CD14-positive monocyte (primary cell): ENCODE data around the gene SERPINA5. TPM values are rescaled to one million over a fixed set of nuclear protein-coding genes. Genes with fewer than 3 reads are reported as not detected.
A peak's percentile ranks its signal among the peaks of the same experiment; 100 is the strongest.

Experiments used
- DNase-seq, 3 donors: peaks; one replicate each; pipeline ENCODE4 v3.0.0-alpha.2; 2011 to 2022
- H2AFZ ChIP-seq: 2 replicates; pipeline ENCODE4 v1.6.0; 2012; ENCODE audit warnings: mild to moderate bottlenecking, low read depth, low read length, inconsistent platforms; ENCODE audit not compliant: insufficient read depth, poor library complexity, severe bottlenecking
- H3K27ac ChIP-seq, 2 donors: 1 replicate in 1 of 2; 2 replicates in 1 of 2; pipeline ENCODE4 v1.5.1; 2012 to 2013; ENCODE audit warnings: low read length in 2 of 2, control low read depth in 1 of 2, inconsistent platforms in 1 of 2, low read depth in 1 of 2, mild to moderate bottlenecking in 1 of 2
- H3K27me3 ChIP-seq, 2 donors: one replicate each; pipeline versions ENCODE4 v1.6.0 to v1.6.1; 2011 to 2013; ENCODE audit warnings: low read length in 2 of 2; ENCODE audit not compliant: control insufficient read depth in 2 of 2, insufficient read depth in 2 of 2
- H3K36me3 ChIP-seq, 2 donors: replicated peaks in 1 of 2; 1 replicate in 1 of 2; 2 replicates in 1 of 2; pipeline versions ENCODE4 v1.5.1 to v1.6.1; 2012 to 2013; ENCODE audit warnings: low read length in 2 of 2, control low read depth in 1 of 2, inconsistent platforms in 1 of 2, mild to moderate bottlenecking in 1 of 2; ENCODE audit not compliant: insufficient read depth in 2 of 2, control insufficient read depth in 1 of 2
- H3K4me1 ChIP-seq, 2 donors: 1 replicate in 1 of 2; 2 replicates in 1 of 2; pipeline versions ENCODE4 v1.5.1 to v1.6.1; 2012 to 2013; ENCODE audit warnings: low read length in 2 of 2, control low read depth in 1 of 2, inconsistent platforms in 1 of 2, mild to moderate bottlenecking in 1 of 2, moderate library complexity in 1 of 2; ENCODE audit not compliant: insufficient read depth in 2 of 2, control insufficient read depth in 1 of 2
- H3K4me2 ChIP-seq: replicated peaks from 2 replicates; pipeline ENCODE3; 2012; ENCODE audit warnings: low read length, moderate library complexity, mild to moderate bottlenecking; ENCODE audit not compliant: poor library complexity, severe bottlenecking; ENCODE audit errors: extremely low read depth
- H3K4me3 ChIP-seq, 3 experiments: fragments of 200-600 bp in 1 of 3; sonication (generic) in 1 of 3; replicated peaks in 1 of 3; 1 replicate in 2 of 3; 2 replicates in 1 of 3; pipeline ENCODE4 v1.5.1; 2011 to 2013; ENCODE audit warnings: low read length in 3 of 3, mild to moderate bottlenecking in 3 of 3, control low read depth in 2 of 3, low read depth in 2 of 3, inconsistent platforms in 1 of 3, moderate library complexity in 1 of 3
- H3K79me2 ChIP-seq: 2 replicates; pipeline ENCODE4 v1.6.0; 2012; ENCODE audit warnings: mild to moderate bottlenecking, control low read depth, inconsistent platforms, low read length, moderate library complexity; ENCODE audit not compliant: insufficient read depth
- H3K9ac ChIP-seq: 2 replicates; pipeline ENCODE4 v1.6.0; 2017; ENCODE audit warnings: low read length, mild to moderate bottlenecking; ENCODE audit not compliant: insufficient read depth, poor library complexity, severe bottlenecking
- H3K9me3 ChIP-seq, 2 donors: replicated peaks in 1 of 2; 1 replicate in 1 of 2; 2 replicates in 1 of 2; pipeline versions ENCODE4 v1.5.1 to v1.6.1; 2012 to 2013; ENCODE audit warnings: low read length in 2 of 2, control low read depth in 1 of 2; ENCODE audit not compliant: control insufficient read depth in 1 of 2, insufficient read depth in 1 of 2
- H4K20me1 ChIP-seq: 2 replicates; pipeline ENCODE4 v1.6.0; 2012; ENCODE audit warnings: mild to moderate bottlenecking, low read length, control low read depth, moderate library complexity; ENCODE audit not compliant: insufficient read depth
- H3K27ac Mint-ChIP-seq, 7 donors: one replicate each; pipeline ENCODE4 v1.8.0; 2020; ENCODE audit warnings: mild to moderate bottlenecking in 7 of 7, mixed read lengths in 7 of 7, moderate library complexity in 6 of 7, inconsistent platforms in 2 of 7
- H3K27me3 Mint-ChIP-seq, 3 donors: one replicate each; pipeline ENCODE4 v1.8.0; 2021 to 2022; ENCODE audit warnings: low read depth in 3 of 3, mild to moderate bottlenecking in 3 of 3, mixed read lengths in 3 of 3, moderate library complexity in 3 of 3, inconsistent platforms in 1 of 3
- H3K36me3 Mint-ChIP-seq, 2 donors: one replicate each; pipeline ENCODE4 v1.8.0; 2020; ENCODE audit warnings: mixed read lengths in 2 of 2, inconsistent platforms in 1 of 2, mild to moderate bottlenecking in 1 of 2
- H3K4me1 Mint-ChIP-seq: one replicate; pipeline ENCODE4 v1.8.0; 2020; ENCODE audit warnings: mild to moderate bottlenecking, mixed read lengths
- H3K4me3 Mint-ChIP-seq, 2 donors: one replicate each; pipeline ENCODE4 v1.8.0; 2020; ENCODE audit warnings: mild to moderate bottlenecking in 2 of 2, mixed read lengths in 2 of 2, moderate library complexity in 1 of 2
- H3K9me3 Mint-ChIP-seq, 7 donors: one replicate each; pipeline ENCODE4 v1.8.0; 2020 to 2022; ENCODE audit warnings: mixed read lengths in 7 of 7, mild to moderate bottlenecking in 6 of 7, moderate library complexity in 6 of 7, inconsistent platforms in 2 of 7
- WGBS: methylation state at CpG from one replicate; pipeline ENCODE4 v1.1.5; 2013; ENCODE audit warnings: missing lambda C conversion rate; ENCODE audit not compliant: insufficient coverage; 5-methylcytosine and 5-hydroxymethylcytosine counted together
- intact Hi-C, 2 donors: fragments of 100-400 bp; cut with micrococcal nuclease; formaldehyde crosslinking; loops; one replicate each; pipeline versions ENCODE4 v1.15.0 to v1.15.1; 2023
- polyA plus RNA-seq, 3 donors: library from polyadenylated mRNA; depleted of rRNA in 1 of 3; unstranded in 2 of 3; stranded (reverse) in 1 of 3; fragments of 300-500 nt in 2 of 3; fragments of >200 nt in 1 of 3; fragmentation: Illumina TruSeq in 2 of 3; gene quantifications; 1 replicate in 2 of 3; 2 replicates in 1 of 3; pipeline ENCODE4 v1.2.3, GENCODE V29; 2012 to 2021
- TF ChIP-seq, protein P1 (sequence below): fragments of 200-600 bp; IDR thresholded peaks from one replicate; pipeline ENCODE4 v1.8.0; 2022; ENCODE audit warnings: antibody characterized with exemption, mild to moderate bottlenecking

The SERPINA5 gene
- polyA plus RNA-seq, 3 donors: not detected

- no peak for DNase-seq
These were observed 15.1 kb downstream of the SERPINA5 start for GRCh38 chr14:94596361-94596760.

GRCh38 chr14:94597788-94598187 is 16.6 kb downstream of the SERPINA5 start:
- no peak overlapping the region for H2AFZ ChIP-seq
- no peak overlapping the region for H3K4me3 ChIP-seq
- H4K20me1 ChIP-seq: no peaks in the 10 kb centered on the region
- H3K27me3 Mint-ChIP-seq: peaks cover 5 to 7% (median 7%) of the 10 kb centered on the region in 3 donors
- 78% methylated on average over 3 of the region's 5 CpGs for WGBS
- H3K4me3 Mint-ChIP-seq: no peak overlapping the region
- H3K27me3 ChIP-seq: no peaks in the 10 kb centered on the region
- peaks cover 0 to 2% (median 0%) of the 10 kb centered on the region in 7 donors for H3K9me3 Mint-ChIP-seq
- H3K36me3 Mint-ChIP-seq: no peaks in the 10 kb centered on the region
- no peak overlapping the region for H3K27ac Mint-ChIP-seq
- H3K9ac ChIP-seq: no peak overlapping the region
- no peak overlapping the region for H3K4me2 ChIP-seq
- intact Hi-C loops: no loop called here
- H3K9me3 ChIP-seq: no peaks in the 10 kb centered on the region
- TF ChIP-seq, protein P1, sequence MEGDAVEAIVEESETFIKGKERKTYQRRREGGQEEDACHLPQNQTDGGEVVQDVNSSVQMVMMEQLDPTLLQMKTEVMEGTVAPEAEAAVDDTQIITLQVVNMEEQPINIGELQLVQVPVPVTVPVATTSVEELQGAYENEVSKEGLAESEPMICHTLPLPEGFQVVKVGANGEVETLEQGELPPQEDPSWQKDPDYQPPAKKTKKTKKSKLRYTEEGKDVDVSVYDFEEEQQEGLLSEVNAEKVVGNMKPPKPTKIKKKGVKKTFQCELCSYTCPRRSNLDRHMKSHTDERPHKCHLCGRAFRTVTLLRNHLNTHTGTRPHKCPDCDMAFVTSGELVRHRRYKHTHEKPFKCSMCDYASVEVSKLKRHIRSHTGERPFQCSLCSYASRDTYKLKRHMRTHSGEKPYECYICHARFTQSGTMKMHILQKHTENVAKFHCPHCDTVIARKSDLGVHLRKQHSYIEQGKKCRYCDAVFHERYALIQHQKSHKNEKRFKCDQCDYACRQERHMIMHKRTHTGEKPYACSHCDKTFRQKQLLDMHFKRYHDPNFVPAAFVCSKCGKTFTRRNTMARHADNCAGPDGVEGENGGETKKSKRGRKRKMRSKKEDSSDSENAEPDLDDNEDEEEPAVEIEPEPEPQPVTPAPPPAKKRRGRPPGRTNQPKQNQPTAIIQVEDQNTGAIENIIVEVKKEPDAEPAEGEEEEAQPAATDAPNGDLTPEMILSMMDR: no peak
- DNase-seq: no peak
- H3K4me1 Mint-ChIP-seq: peaks cover 2% of the 10 kb centered on the region
- no peaks in the 10 kb centered on the region for H3K4me1 ChIP-seq
- no peaks in the 10 kb centered on the region for H3K36me3 ChIP-seq
- H3K79me2 ChIP-seq: no peaks in the 10 kb centered on the region
- no peak overlapping the region for H3K27ac ChIP-seq

More at GRCh38 chr14:94596361-94596760, 15.1 kb downstream of the SERPINA5 start:
- Histone ChIP-seq H3K27me3 (no peaks in the 10 kb centered on the region), H3K4me3 (no peak overlapping the region), H4K20me1 (no peaks in the 10 kb centered on the region), H2AFZ (no peak overlapping the region), H3K4me2 (no peak overlapping the region), H3K36me3 (no peaks in the 10 kb centered on the region), H3K79me2 (no peaks in the 10 kb centered on the region), H3K27ac (no peak overlapping the region), H3K9ac (no peak overlapping the region), H3K9me3 (no peaks in the 10 kb centered on the region), H3K4me1 (no peaks in the 10 kb centered on the region)
- intact Hi-C loops: no loop called here
- Mint-ChIP-seq H3K27me3 (peaks cover 5 to 9% (median 7%) of the 10 kb centered on the region in 3 donors), H3K4me1 (no peaks in the 10 kb centered on the region), H3K9me3 (peaks cover 0 to under 1% (median 0%) of the 10 kb centered on the region in 7 donors), H3K27ac (peak overlapping the region in 1 of 7 donors; percentile 30), H3K4me3 (no peak overlapping the region), H3K36me3 (no peaks in the 10 kb centered on the region)
- TF ChIP-seq, protein P1: no peak
- 84% methylated on average over 8 of the region's 9 CpGs for WGBS
